Measurements from ENCODE around the gene CTNS.

DNA sequence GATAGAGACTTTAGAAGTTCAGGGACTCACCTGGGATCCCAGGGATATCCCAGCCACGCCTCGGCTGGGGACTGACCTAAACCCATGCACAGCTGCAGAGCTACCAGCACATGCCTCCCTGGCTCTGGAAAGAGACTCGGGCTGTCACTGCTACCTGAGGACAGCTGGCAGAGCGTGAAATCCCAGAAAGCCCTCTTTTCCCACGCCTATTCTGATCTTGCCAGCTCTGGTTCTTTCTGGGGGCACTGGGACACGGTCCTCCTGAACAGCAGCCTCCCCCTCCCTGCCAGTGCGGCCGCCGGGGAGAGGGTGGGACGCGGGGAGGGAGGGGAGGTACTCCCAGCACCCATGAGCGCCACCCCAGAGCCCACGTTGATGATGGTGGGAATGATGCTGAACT lies 48.6 kb downstream of the CTNS start:
- TF ChIP-seq ATF3 (CRISPR knock-in tag; IDR thresholded peaks at IDR 0.05) (no peak), ZNF282 (IDR thresholded peaks at IDR 0.05; ENCODE audit: partially characterized antibody) (no peak), NPAS2 (CRISPR knock-in tag; IDR thresholded peaks at IDR 0.05; ENCODE audit: borderline replicate concordance) (no peak)
- TF ChIP-seq, protein P1, sequence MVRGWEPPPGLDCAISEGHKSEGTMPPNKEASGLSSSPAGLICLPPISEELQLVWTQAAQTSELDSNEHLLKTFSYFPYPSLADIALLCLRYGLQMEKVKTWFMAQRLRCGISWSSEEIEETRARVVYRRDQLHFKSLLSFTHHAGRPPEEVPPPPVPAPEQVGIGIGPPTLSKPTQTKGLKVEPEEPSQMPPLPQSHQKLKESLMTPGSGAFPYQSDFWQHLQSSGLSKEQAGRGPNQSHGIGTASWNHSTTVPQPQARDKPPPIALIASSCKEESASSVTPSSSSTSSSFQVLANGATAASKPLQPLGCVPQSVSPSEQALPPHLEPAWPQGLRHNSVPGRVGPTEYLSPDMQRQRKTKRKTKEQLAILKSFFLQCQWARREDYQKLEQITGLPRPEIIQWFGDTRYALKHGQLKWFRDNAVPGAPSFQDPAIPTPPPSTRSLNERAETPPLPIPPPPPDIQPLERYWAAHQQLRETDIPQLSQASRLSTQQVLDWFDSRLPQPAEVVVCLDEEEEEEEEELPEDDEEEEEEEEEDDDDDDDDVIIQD (CRISPR knock-in tag; IDR thresholded peaks at IDR 0.05; ENCODE audit: low read depth) = no peak
- TF ChIP-seq, protein P2, sequence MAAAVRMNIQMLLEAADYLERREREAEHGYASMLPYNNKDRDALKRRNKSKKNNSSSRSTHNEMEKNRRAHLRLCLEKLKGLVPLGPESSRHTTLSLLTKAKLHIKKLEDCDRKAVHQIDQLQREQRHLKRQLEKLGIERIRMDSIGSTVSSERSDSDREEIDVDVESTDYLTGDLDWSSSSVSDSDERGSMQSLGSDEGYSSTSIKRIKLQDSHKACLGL (CRISPR knock-in tag; IDR thresholded peaks at IDR 0.05) = no peak
- TF ChIP-seq, protein P3, sequence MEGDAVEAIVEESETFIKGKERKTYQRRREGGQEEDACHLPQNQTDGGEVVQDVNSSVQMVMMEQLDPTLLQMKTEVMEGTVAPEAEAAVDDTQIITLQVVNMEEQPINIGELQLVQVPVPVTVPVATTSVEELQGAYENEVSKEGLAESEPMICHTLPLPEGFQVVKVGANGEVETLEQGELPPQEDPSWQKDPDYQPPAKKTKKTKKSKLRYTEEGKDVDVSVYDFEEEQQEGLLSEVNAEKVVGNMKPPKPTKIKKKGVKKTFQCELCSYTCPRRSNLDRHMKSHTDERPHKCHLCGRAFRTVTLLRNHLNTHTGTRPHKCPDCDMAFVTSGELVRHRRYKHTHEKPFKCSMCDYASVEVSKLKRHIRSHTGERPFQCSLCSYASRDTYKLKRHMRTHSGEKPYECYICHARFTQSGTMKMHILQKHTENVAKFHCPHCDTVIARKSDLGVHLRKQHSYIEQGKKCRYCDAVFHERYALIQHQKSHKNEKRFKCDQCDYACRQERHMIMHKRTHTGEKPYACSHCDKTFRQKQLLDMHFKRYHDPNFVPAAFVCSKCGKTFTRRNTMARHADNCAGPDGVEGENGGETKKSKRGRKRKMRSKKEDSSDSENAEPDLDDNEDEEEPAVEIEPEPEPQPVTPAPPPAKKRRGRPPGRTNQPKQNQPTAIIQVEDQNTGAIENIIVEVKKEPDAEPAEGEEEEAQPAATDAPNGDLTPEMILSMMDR (CRISPR knock-in tag; IDR thresholded peaks at IDR 0.05) = no peak
- TF ChIP-seq, protein P4, sequence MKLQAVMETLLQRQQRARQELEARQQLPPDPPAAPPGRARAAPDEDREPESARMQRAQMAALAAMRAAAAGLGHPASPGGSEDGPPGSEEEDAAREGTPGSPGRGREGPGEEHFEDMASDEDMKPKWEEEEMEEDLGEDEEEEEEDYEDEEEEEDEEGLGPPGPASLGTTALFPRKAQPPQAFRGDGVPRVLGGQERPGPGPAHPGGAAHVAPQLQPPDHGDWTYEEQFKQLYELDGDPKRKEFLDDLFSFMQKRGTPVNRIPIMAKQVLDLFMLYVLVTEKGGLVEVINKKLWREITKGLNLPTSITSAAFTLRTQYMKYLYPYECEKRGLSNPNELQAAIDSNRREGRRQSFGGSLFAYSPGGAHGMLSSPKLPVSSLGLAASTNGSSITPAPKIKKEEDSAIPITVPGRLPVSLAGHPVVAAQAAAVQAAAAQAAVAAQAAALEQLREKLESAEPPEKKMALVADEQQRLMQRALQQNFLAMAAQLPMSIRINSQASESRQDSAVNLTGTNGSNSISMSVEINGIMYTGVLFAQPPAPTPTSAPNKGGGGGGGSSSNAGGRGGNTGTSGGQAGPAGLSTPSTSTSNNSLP (IDR thresholded peaks at IDR 0.05; ENCODE audit: low read depth, low read length) = no peak

Data from HepG2 (cell line).